ENCODE results near the gene DNM1L. TPM values are rescaled to one million over a fixed set of nuclear protein-coding genes. Genes with fewer than 3 reads are reported as not detected.

DNM1L gene
- polyA plus RNA-seq, 1 of the 3 experiments (the other 2 are of a cell fraction): 26.6 TPM

DNA sequence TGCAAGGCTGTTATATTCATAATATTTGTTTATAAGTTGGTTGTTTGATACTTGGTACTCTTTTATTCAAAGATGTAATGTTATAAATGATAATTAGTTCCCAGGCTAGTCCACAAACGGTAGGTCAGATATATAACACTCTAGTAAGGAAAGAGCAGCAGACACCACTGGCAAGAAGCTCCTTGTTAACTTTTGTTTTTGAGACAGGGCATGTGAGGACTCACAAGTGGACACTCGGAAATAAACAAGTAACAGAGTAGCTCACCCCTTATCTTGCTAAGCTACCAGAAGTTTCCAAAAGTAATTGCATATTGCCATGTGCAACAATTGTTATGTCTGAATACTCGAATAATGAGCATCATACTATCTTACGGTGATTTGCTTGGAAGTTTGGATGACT lies 115.2 kb downstream of the DNM1L start:
- Histone ChIP-seq H3K9ac (no peak overlapping the region), H3K36me3 (replicated peaks in 1 of 2; ENCODE audit: control insufficient read depth in 1 of 2, insufficient read depth in 2 of 2, low read length in 1 of 2) (no peaks in the 10 kb centered on the region), H3K4me1 (ENCODE audit: control insufficient read depth in 1 of 2, insufficient read depth in 2 of 2, low read depth in 1 of 2, low read length in 1 of 2) (no peaks in the 10 kb centered on the region), H3K27ac (ENCODE audit: low read depth in 2 of 2, low read length in 1 of 2) (no peak overlapping the region), H3K27me3 (ENCODE audit: insufficient read depth) (no peaks in the 10 kb centered on the region), H3K4me2 (no peak overlapping the region), H2AFZ (ENCODE audit: low read depth) (no peak overlapping the region), H3K9me2 (no peaks in the 10 kb centered on the region), H3K9me3 (no peaks in the 10 kb centered on the region), H3K4me3 (ENCODE audit: low read depth in 2 of 2, low read length in 1 of 2) (no peak overlapping the region), H4K20me1 (ENCODE audit: insufficient read depth) (no peaks in the 10 kb centered on the region), H3K79me2 (ENCODE audit: insufficient read depth) (no peaks in the 10 kb centered on the region), H3F3A (replicated peaks; ENCODE audit: insufficient read depth) (no peaks in the 10 kb centered on the region)
- ChIA-PET POLR2A (no interaction called here), CTCF (no interaction called here)
- 33% methylated on average over 4 of the region's 4 CpGs for WGBS (ENCODE audit: low lambda C conversion rate)
- no peak for TF ChIP-seq FOSL2 (IDR thresholded peaks at IDR 0.05; ENCODE audit: borderline replicate concordance, low read depth)
- TF ChIP-seq MAX (IDR thresholded peaks at IDR 0.05; ENCODE audit: low read depth): no peak
- no peak for TF ChIP-seq TAF1 (IDR thresholded peaks at IDR 0.05; ENCODE audit: borderline replicate concordance, low read depth, low read length)
- TF ChIP-seq FOXJ3 (CRISPR knock-in tag; IDR thresholded peaks at IDR 0.05): no peak
- TF ChIP-seq RCOR1 (IDR thresholded peaks at IDR 0.05; ENCODE audit: low read length): no peak
- no peak for TF ChIP-seq RXRA (IDR thresholded peaks at IDR 0.05; ENCODE audit: borderline replicate concordance, low read depth)
- no peak for TF ChIP-seq PBX3 (IDR thresholded peaks at IDR 0.05)
- TF ChIP-seq SMC3 (IDR thresholded peaks at IDR 0.05; ENCODE audit: low read depth, low read length): no peak
- no peak for TF ChIP-seq JUND (IDR thresholded peaks at IDR 0.05)
- no peak for TF ChIP-seq USF2 (IDR thresholded peaks at IDR 0.05; ENCODE audit: borderline replicate concordance, low read depth, low read length)
- TF ChIP-seq NRF1 (IDR thresholded peaks at IDR 0.05; ENCODE audit: low read depth, low read length): no peak
- no peak for TF ChIP-seq FOXM1 (IDR thresholded peaks at IDR 0.05; ENCODE audit: low read depth)
- TF ChIP-seq RAD21 (IDR thresholded peaks at IDR 0.05; ENCODE audit: low read length): no peak
- no peak for TF ChIP-seq ELF1 (IDR thresholded peaks at IDR 0.05)
- TF ChIP-seq TEAD4 (IDR thresholded peaks at IDR 0.05; ENCODE audit: borderline replicate concordance, insufficient read depth): no peak
- no peak for TF ChIP-seq YY1 (IDR thresholded peaks at IDR 0.05; ENCODE audit: low read depth)
- TF ChIP-seq REST (IDR thresholded peaks at IDR 0.05; ENCODE audit: low read depth, low read length): no peak
- no peak for TF ChIP-seq NFIC (IDR thresholded peaks at IDR 0.05; ENCODE audit: borderline replicate concordance)
- no peak for DNase-seq

Small RNA genes within 50 kb of the gene (small RNA-seq; reads per million reads assigned to genes)
- 0 reads per million in 7 experiments for gene RF00019

Other genes starting within 250 kb of the DNM1L start
- 14.3 and 16.5 TPM in 2 replicates for gene YARS2, start 76.6 kb downstream of the DNM1L start, polyA plus RNA-seq (2012; rRNA removed)
- 0.06 and 0.10 TPM in 2 replicates for gene PKP2, start 217.5 kb downstream of the DNM1L start, polyA plus RNA-seq (2012; rRNA removed)

Data from SK-N-SH (cell line).